IMR-90 (cell line): Measurements from ENCODE around the gene PRPF8.
A peak's percentile ranks its signal among the peaks of the same experiment; 100 is the strongest.

Experiments used
- BHLHE40 ChIP-seq: fragments of 150-350 bp; IDR thresholded peaks from 2 replicates; pipeline ENCODE4 v1.6.1; 2016; ENCODE audit warnings: mild to moderate bottlenecking, low read depth, low read length
- CEBPB ChIP-seq: IDR thresholded peaks from 2 replicates; pipeline ENCODE4 v1.6.1; 2012; ENCODE audit warnings: low read depth, low read length, improper control_type of control experiment
- CHD1 ChIP-seq: IDR thresholded peaks from 2 replicates; pipeline ENCODE4 v1.6.1; 2012; ENCODE audit warnings: low read depth, low read length, improper control_type of control experiment
- CTCF ChIP-seq: conservative IDR thresholded peaks from 2 replicates; pipeline ENCODE4 v1.5.1; 2012; ENCODE audit warnings: mild to moderate bottlenecking, low read depth, low read length, improper control_type of control experiment
- ELK1 ChIP-seq: fragments of 150-350 bp; IDR thresholded peaks from 2 replicates; pipeline ENCODE4 v1.6.1; 2016; ENCODE audit warnings: low read depth, mild to moderate bottlenecking, low read length, moderate library complexity, borderline replicate concordance
- MAFK ChIP-seq: IDR thresholded peaks from 2 replicates; pipeline ENCODE4 v1.6.1; 2012; ENCODE audit warnings: low read depth, low read length, improper control_type of control experiment
- MAZ ChIP-seq: IDR thresholded peaks from 2 replicates; pipeline ENCODE4 v1.6.1; 2012; ENCODE audit warnings: low read depth, mild to moderate bottlenecking, low read length, improper control_type of control experiment, moderate library complexity, borderline replicate concordance
- MXI1 ChIP-seq: IDR thresholded peaks from 2 replicates; pipeline ENCODE4 v1.6.1; 2012; ENCODE audit warnings: low read depth, mild to moderate bottlenecking, low read length, moderate library complexity, borderline replicate concordance
- POLR2A ChIP-seq: IDR thresholded peaks from 2 replicates; pipeline ENCODE4 v1.6.1; 2012; ENCODE audit warnings: mild to moderate bottlenecking, low read depth, low read length
- RAD21 ChIP-seq: IDR thresholded peaks from 2 replicates; pipeline ENCODE4 v1.6.1; 2012; ENCODE audit warnings: low read length, improper control_type of control experiment
- RCOR1 ChIP-seq: IDR thresholded peaks from 2 replicates; pipeline ENCODE4 v1.6.1; 2012; ENCODE audit warnings: mild to moderate bottlenecking, low read length, improper control_type of control experiment; ENCODE audit not compliant: insufficient replicate concordance
- RFX5 ChIP-seq: IDR thresholded peaks from 2 replicates; pipeline ENCODE4 v1.8.0; 2012; ENCODE audit warnings: low read depth, mild to moderate bottlenecking, low read length, moderate library complexity
- SMC3 ChIP-seq: fragments of 150-350 bp; IDR thresholded peaks from 2 replicates; pipeline ENCODE4 v1.6.1; 2016; ENCODE audit warnings: low read depth, mild to moderate bottlenecking, antibody characterized with exemption, low read length, moderate library complexity
- USF2 ChIP-seq: fragments of 150-350 bp; IDR thresholded peaks from 2 replicates; pipeline ENCODE4 v1.6.1; 2017; ENCODE audit warnings: mild to moderate bottlenecking, antibody characterized with exemption, low read length, low read depth

GRCh38 chr17:1710807-1711553 lies 26.3 kb upstream of the PRPF8 start:
- TF ChIP-seq BHLHE40 (no peak), USF2 (no peak), CTCF (no peak), POLR2A (peak; percentile 50), CEBPB (no peak), ELK1 (no peak), MAZ (no peak), MAFK (no peak), RAD21 (no peak), MXI1 (no peak), CHD1 (no peak), SMC3 (no peak), RFX5 (no peak), RCOR1 (no peak)
